Epithelial cell of proximal tubule (primary cell): ENCODE measurements around the gene FBXO21. TPM values are rescaled to one million over a fixed set of nuclear protein-coding genes. Genes with fewer than 3 reads are reported as not detected.

Source experiments
- DNase-seq: peaks from one replicate; pipeline ENCODE4 v3.0.0-alpha.2; 2011; ENCODE audit warnings: low read depth
- H3K4me3 ChIP-seq: 2 replicates; pipeline ENCODE4 v1.5.1; 2011; ENCODE audit warnings: low read depth, mild to moderate bottlenecking, low read length
- CTCF ChIP-seq: conservative IDR thresholded peaks from 2 replicates; pipeline ENCODE4 v1.5.1; 2012; ENCODE audit warnings: low read depth, mild to moderate bottlenecking, low read length
- total RNA-seq: library from RNA; depleted of rRNA; stranded (reverse); fragments of >200 nt; gene quantifications from 2 replicates; pipeline ENCODE4 v1.2.3, GENCODE V29; 2015

Gene FBXO21
- total RNA-seq, 1 donor from 2014 or later, result 35.7 TPM

GRCh38 chr12:117178301-117178700 is 12.0 kb downstream of the FBXO21 start:
- no peak for DNase-seq
- H3K4me3 ChIP-seq, result no peak overlapping the region
- TF ChIP-seq CTCF, result no peak

- no peak overlapping the region for H3K4me3 ChIP-seq
- no peak for DNase-seq
- no peak for TF ChIP-seq CTCF
These were observed 18.1 kb downstream of the FBXO21 start for GRCh38 chr12:117172168-117172567.

- H3K4me3 ChIP-seq, result no peak overlapping the region
- no peak for TF ChIP-seq CTCF
- DNase-seq, result no peak
These were observed 18.6 kb downstream of the FBXO21 start for GRCh38 chr12:117171499-117172162.

- DNase-seq, result no peak
- TF ChIP-seq CTCF, result no peak
These were observed 20.7 kb downstream of the FBXO21 start for GRCh38 chr12:117169548-117169947.

GRCh38 chr12:117168976-117169375 is 21.3 kb downstream of the FBXO21 start:
- DNase-seq, result no peak
- no peak for TF ChIP-seq CTCF

More at GRCh38 chr12:117169548-117169947, 20.7 kb downstream of the FBXO21 start:
- H3K4me3 ChIP-seq, result no peak overlapping the region

GRCh38 chr12:117167769-117168168 is 22.5 kb downstream of the FBXO21 start:
- no peak for TF ChIP-seq CTCF
- H3K4me3 ChIP-seq, result no peak overlapping the region
- DNase-seq, result no peak

More at GRCh38 chr12:117168976-117169375, 21.3 kb downstream of the FBXO21 start:
- no peak overlapping the region for H3K4me3 ChIP-seq

GRCh38 chr12:117166107-117166506 is 24.2 kb downstream of the FBXO21 start:
- H3K4me3 ChIP-seq, result no peak overlapping the region
- no peak for TF ChIP-seq CTCF
- DNase-seq, result no peak
